ENCODE measurements around the gene SLC1A1. TPM values are rescaled to one million over a fixed set of nuclear protein-coding genes. Genes with fewer than 3 reads are reported as not detected.
A peak's percentile ranks its signal among the peaks of the same experiment; 100 is the strongest.

SLC1A1 gene
- total RNA-seq, 4 donors from 2014 or later, result 48.4 to 56.7 (median 49.7) TPM

DNA sequence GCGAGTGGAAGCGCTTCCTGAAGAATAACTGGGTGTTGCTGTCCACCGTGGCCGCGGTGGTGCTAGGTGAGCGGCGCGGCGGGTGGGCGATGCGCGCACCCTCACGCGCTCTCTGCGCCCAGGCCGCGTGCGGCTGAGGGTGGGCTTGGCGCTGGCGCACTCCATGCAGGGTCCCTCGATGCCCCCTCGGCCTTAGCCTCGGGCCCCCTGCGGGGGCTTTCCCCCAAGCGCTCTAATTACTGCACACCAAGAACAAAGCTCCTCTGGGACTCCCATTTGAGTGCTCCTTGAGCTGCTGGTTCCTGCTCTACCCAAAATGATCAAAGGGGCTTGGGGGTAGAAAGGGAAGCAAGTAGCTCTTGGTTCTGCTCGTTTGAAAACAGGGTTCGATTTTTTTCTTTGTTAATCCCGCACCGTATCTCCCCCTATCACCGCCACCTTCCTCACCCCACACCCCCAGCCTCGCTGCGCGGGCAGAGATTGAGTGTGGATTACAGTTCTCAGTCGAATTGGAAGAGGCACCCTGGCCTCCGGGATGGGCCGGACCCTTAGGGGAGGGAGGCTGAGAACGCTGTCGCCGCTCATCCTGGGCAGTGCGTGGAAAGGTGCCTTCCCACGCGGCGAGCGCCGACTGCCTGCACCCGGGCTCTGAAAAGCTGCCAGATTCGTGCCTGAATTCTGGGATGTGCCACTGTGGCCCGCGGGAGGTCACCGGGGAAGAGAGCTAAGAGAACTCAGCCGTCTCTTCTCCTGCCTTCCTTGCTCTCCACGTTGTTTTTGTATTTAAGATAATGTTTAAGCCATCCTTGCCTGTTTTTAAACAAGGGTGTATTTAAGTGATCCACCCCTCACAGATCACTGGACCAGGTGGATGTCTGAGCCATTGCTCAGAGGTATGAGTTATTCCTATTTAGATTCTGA, 697 bp downstream of the SLC1A1 start:
- DNase-seq, result peak; percentile 40 to 54
- intact Hi-C loops (cut with DNase I), result no loop called here
- no peak for TF ChIP-seq POLR2A (IDR thresholded peaks at IDR 0.05)
- TF ChIP-seq CTCF (IDR thresholded peaks at IDR 0.05), result no peak
- peak overlapping the region; percentile 80 to 85 (median 81) for H3K27ac ChIP-seq
- H3K4me3 ChIP-seq (replicated peaks in 1 of 3), result peak overlapping the region; percentile 43 to 84 (median 75)
- no peaks in the 10 kb centered on the region for H3K27me3 ChIP-seq
- H3K9me3 ChIP-seq, result no peaks in the 10 kb centered on the region
- peaks cover 35 to 50% of the 10 kb centered on the region in 2 donors for H3K4me1 ChIP-seq
- WGBS, 2 donors, result 0 to 1% methylated on average over 35 to 39 of the region's 52 CpGs
- H3K36me3 ChIP-seq, result no peaks in the 10 kb centered on the region

DNA sequence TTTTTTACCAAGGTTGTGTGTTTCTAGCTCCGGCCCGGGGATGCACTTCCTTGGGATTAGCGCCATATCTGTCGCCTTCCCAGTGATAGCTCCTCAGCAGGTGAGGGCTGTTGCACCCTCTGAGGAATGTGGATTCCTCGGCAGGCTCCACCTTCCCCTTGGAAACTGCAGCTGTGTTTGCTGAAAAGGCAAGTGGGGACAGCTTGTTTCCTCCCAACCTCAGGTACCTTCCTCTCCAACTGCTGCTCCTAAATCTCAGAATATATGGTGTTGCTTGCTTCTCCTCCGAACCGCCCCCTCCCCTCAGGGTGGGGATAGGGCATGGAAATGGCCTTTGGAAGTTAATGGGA, 1.3 kb downstream of the SLC1A1 start:
- peak; percentile 72 to 76 for DNase-seq
- intact Hi-C loops (cut with DNase I), result no loop called here
- Histone ChIP-seq H3K27me3 (no peaks in the 10 kb centered on the region), H3K4me1 (peaks cover 35 to 51% of the 10 kb centered on the region in 2 donors), H3K36me3 (no peaks in the 10 kb centered on the region), H3K9me3 (no peaks in the 10 kb centered on the region), H3K27ac (peak overlapping the region; percentile 34 to 85 (median 81)), H3K4me3 (replicated peaks in 1 of 3) (peak overlapping the region in 2 of 3 donors; percentile 75 to 84)
- TF ChIP-seq CTCF (IDR thresholded peaks at IDR 0.05) (no peak), POLR2A (IDR thresholded peaks at IDR 0.05) (peak in 1 of 2 donors; percentile 73)
- WGBS, 2 donors, result 27 to 32% methylated on average over 7 of the region's 7 CpGs

GRCh38 chr9:4494332-4494731, 4.1 kb downstream of the SLC1A1 start:
- Histone ChIP-seq H3K27ac (peak overlapping the region in 1 of 3 donors; percentile 85), H3K9me3 (no peaks in the 10 kb centered on the region), H3K27me3 (no peaks in the 10 kb centered on the region), H3K36me3 (no peaks in the 10 kb centered on the region), H3K4me1 (peaks cover 45 to 48% of the 10 kb centered on the region in 2 donors), H3K4me3 (replicated peaks in 1 of 3) (no peak overlapping the region)
- no peak for DNase-seq
- intact Hi-C loops (cut with DNase I), result no loop called here
- TF ChIP-seq POLR2A (IDR thresholded peaks at IDR 0.05) (no peak), CTCF (IDR thresholded peaks at IDR 0.05) (no peak)
- WGBS, 2 donors, result 72 to 83% methylated on average over 2 of the region's 2 CpGs

GRCh38 chr9:4494806-4495205, 4.5 kb downstream of the SLC1A1 start:
- Histone ChIP-seq H3K4me3 (replicated peaks in 1 of 3) (no peak overlapping the region), H3K9me3 (no peaks in the 10 kb centered on the region), H3K4me1 (peaks cover 48% of the 10 kb centered on the region in 2 donors), H3K27me3 (no peaks in the 10 kb centered on the region), H3K36me3 (no peaks in the 10 kb centered on the region), H3K27ac (peak overlapping the region in 2 of 3 donors; percentile 34 to 85)
- 77% methylated on average over 7 of the region's 7 CpGs for WGBS, 2 donors
- no peak for TF ChIP-seq CTCF (IDR thresholded peaks at IDR 0.05)
- no peak for TF ChIP-seq POLR2A (IDR thresholded peaks at IDR 0.05)
- DNase-seq, result peak in 1 of 2 donors; percentile 23
- intact Hi-C loops (cut with DNase I), result no loop called here

DNA sequence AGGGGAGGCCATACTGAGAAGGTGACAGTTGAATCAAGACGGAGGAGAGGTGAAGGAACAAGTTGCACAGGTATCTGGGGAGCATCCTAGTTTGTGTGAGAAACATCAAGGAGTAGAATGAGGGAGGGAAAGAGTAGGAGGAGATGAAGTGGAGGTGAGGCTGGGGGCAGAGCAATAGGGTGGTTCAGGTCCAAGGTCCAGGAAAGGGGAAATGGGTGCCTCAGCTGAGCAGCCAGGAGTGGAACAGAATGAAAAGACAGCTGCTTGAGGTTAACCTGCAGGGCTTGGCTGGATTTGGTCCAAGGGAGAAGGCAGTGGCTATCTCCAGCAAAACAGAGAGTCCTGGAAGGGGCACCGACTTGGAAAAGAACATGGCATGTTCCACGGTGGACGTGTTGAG, 5.3 kb downstream of the SLC1A1 start:
- intact Hi-C loops (cut with DNase I), result no loop called here
- no peaks in the 10 kb centered on the region for H3K27me3 ChIP-seq
- H3K27ac ChIP-seq, result peak overlapping the region in 2 of 3 donors; percentile 12 to 77
- WGBS, 2 donors, result 66 to 70% methylated on average over 4 of the region's 4 CpGs
- TF ChIP-seq CTCF (IDR thresholded peaks at IDR 0.05) (no peak), POLR2A (IDR thresholded peaks at IDR 0.05) (no peak)
- H3K4me3 ChIP-seq (replicated peaks in 1 of 3), result no peak overlapping the region
- no peaks in the 10 kb centered on the region for H3K9me3 ChIP-seq
- H3K4me1 ChIP-seq, result peaks cover 55% of the 10 kb centered on the region in 2 donors
- no peaks in the 10 kb centered on the region for H3K36me3 ChIP-seq
- peak; percentile 35 to 39 for DNase-seq
